Transverse colon (tissue), 4 donors: ENCODE results near the gene ZNF362.

Experiments
- CTCF ChIP-seq, 5 experiments: fragments of 200-600 bp in 3 of 5; fragments of 450-650 bp in 2 of 5; sonication (generic) in 3 of 5; IDR thresholded peaks; 1 replicate in 2 of 5; 2 replicates in 3 of 5; pipeline ENCODE4 v1.5.1; 2016 to 2017; ENCODE audit warnings: antibody characterized with exemption in 5 of 5, inconsistent platforms in 3 of 5, mild to moderate bottlenecking in 2 of 5, moderate library complexity in 1 of 5
- POLR2A ChIP-seq: fragments of 450-650 bp; IDR thresholded peaks from one replicate; pipeline ENCODE4 v1.6.1; 2016; ENCODE audit warnings: antibody characterized with exemption, mild to moderate bottlenecking, moderate library complexity
- POLR2AphosphoS5 ChIP-seq, 3 donors: sonication (generic); formaldehyde crosslinking; IDR thresholded peaks; one replicate each; pipeline ENCODE4 v1.6.1; 2016; ENCODE audit warnings: antibody characterized with exemption in 3 of 3

DNA sequence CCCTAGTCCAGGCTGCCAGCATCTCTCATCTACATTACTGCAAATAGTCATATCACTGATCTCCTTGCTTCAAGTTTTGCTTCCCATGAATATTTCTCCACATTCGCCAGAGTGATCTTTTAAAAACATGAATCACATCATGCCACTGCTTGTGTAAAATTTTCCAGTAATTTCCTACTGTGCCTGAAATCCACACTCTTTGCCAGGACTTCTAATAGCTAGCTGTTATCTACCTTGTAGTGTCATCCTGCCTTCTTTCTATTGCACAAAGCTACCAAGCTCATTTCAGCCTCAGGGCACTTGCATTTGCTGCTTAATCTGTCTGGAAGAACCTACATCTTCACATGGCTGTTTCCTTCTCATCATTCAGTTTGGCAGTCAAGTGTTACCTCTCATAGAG lies 33.9 kb upstream of the ZNF362 start:
- TF ChIP-seq CTCF (IDR thresholded peaks at IDR 0.05) (no peak), POLR2A (no peak), POLR2AphosphoS5 (IDR thresholded peaks at IDR 0.05) (no peak)
